KMS-11 (cell line): ENCODE measurements around the gene EFCAB6.

Experiments
- H2AFZ ChIP-seq: fragments of 200-600 bp; sonication (generic); 2 replicates; pipeline ENCODE4 v1.6.1; 2016; ENCODE audit warnings: antibody characterized with exemption, mixed run types, low read depth
- H3K27ac ChIP-seq: fragments of 200-600 bp; sonication (generic); 2 replicates; pipeline ENCODE4 v1.6.1; 2016; ENCODE audit warnings: mild to moderate bottlenecking, mixed run types
- H3K27me3 ChIP-seq: fragments of 200-600 bp; sonication (generic); 2 replicates; pipeline ENCODE4 v1.6.1; 2017; ENCODE audit warnings: mild to moderate bottlenecking, low read depth, mixed run types, moderate library complexity; ENCODE audit not compliant: insufficient read depth
- H3K36me3 ChIP-seq: fragments of 200-600 bp; sonication (generic); 2 replicates; pipeline ENCODE4 v1.6.1; 2017; ENCODE audit warnings: mild to moderate bottlenecking, mixed run types; ENCODE audit not compliant: insufficient read depth
- H3K4me1 ChIP-seq: fragments of 200-600 bp; sonication (generic); 2 replicates; pipeline ENCODE4 v1.6.1; 2016; ENCODE audit warnings: mild to moderate bottlenecking, low read depth, mixed run types; ENCODE audit not compliant: poor library complexity, severe bottlenecking
- H3K4me2 ChIP-seq: fragments of 200-600 bp; sonication (generic); 2 replicates; pipeline ENCODE4 v1.7.0; 2016; ENCODE audit warnings: mild to moderate bottlenecking, mixed run types
- H3K4me3 ChIP-seq: fragments of 200-600 bp; sonication (generic); IDR thresholded peaks from 2 replicates; pipeline ENCODE4 v1.6.1; 2017; ENCODE audit warnings: low read depth, low read length, mixed read lengths; ENCODE audit not compliant: insufficient read depth
- H3K79me2 ChIP-seq: fragments of 200-600 bp; sonication (generic); 2 replicates; pipeline ENCODE4 v1.6.1; 2016; ENCODE audit warnings: low read depth, mixed run types; ENCODE audit not compliant: insufficient read depth
- H3K9ac ChIP-seq: fragments of 200-600 bp; sonication (generic); 2 replicates; pipeline ENCODE4 v1.6.1; 2016; ENCODE audit warnings: mild to moderate bottlenecking, mixed run types
- H4K20me1 ChIP-seq: fragments of 200-600 bp; sonication (generic); 2 replicates; pipeline ENCODE4 v1.6.1; 2016; ENCODE audit warnings: mild to moderate bottlenecking, mixed run types; ENCODE audit not compliant: insufficient read depth
- CTCF ChIP-seq: fragments of 200-600 bp; sonication (generic); conservative IDR thresholded peaks from 2 replicates; pipeline ENCODE4 v1.6.1; 2017; ENCODE audit warnings: low read depth, mild to moderate bottlenecking, antibody characterized with exemption, low read length, moderate library complexity, mixed read lengths

EFCAB6 gene

GRCh38 chr22:43485502-43486089 is 326.5 kb downstream of the EFCAB6 start:
- no peaks in the 10 kb centered on the region for H4K20me1 ChIP-seq
- no peak overlapping the region for H2AFZ ChIP-seq
- H3K9ac ChIP-seq = no peak overlapping the region
- H3K27ac ChIP-seq = no peak overlapping the region
- H3K4me3 ChIP-seq = no peak overlapping the region
- H3K4me2 ChIP-seq = no peak overlapping the region
- H3K36me3 ChIP-seq = no peaks in the 10 kb centered on the region
- peaks cover 10% of the 10 kb centered on the region; the same call in 1 of the 2 replicates for H3K27me3 ChIP-seq
- no peaks in the 10 kb centered on the region for H3K4me1 ChIP-seq
- no peaks in the 10 kb centered on the region for H3K79me2 ChIP-seq
- TF ChIP-seq CTCF = no peak

- TF ChIP-seq CTCF = no peak
- H3K4me1 ChIP-seq = no peaks in the 10 kb centered on the region
- H3K36me3 ChIP-seq = no peaks in the 10 kb centered on the region
- peaks cover 10% of the 10 kb centered on the region; the same call in 1 of the 2 replicates for H3K27me3 ChIP-seq
- H4K20me1 ChIP-seq = no peaks in the 10 kb centered on the region
- no peak overlapping the region for H3K4me2 ChIP-seq
- H2AFZ ChIP-seq = no peak overlapping the region
- H3K4me3 ChIP-seq = no peak overlapping the region
- H3K27ac ChIP-seq = no peak overlapping the region
- no peak overlapping the region for H3K9ac ChIP-seq
- no peaks in the 10 kb centered on the region for H3K79me2 ChIP-seq
Measured at GRCh38 chr22:43484227-43484626, 327.9 kb downstream of the EFCAB6 start.

- H3K4me1 ChIP-seq = no peaks in the 10 kb centered on the region
- H3K27ac ChIP-seq = no peak overlapping the region
- no peaks in the 10 kb centered on the region for H4K20me1 ChIP-seq
- peaks cover 10% of the 10 kb centered on the region; the same call in 1 of the 2 replicates for H3K27me3 ChIP-seq
- H3K36me3 ChIP-seq = no peaks in the 10 kb centered on the region
- no peak overlapping the region for H2AFZ ChIP-seq
- no peaks in the 10 kb centered on the region for H3K79me2 ChIP-seq
- H3K9ac ChIP-seq = no peak overlapping the region
- H3K4me3 ChIP-seq = no peak overlapping the region
- no peak overlapping the region for H3K4me2 ChIP-seq
- no peak for TF ChIP-seq CTCF
Measured at GRCh38 chr22:43483669-43484068, 328.4 kb downstream of the EFCAB6 start.

GRCh38 chr22:43483266-43483665 is 328.8 kb downstream of the EFCAB6 start:
- Histone ChIP-seq H3K27ac (no peak overlapping the region), H3K79me2 (no peaks in the 10 kb centered on the region), H3K4me1 (no peaks in the 10 kb centered on the region), H3K4me3 (no peak overlapping the region), H3K27me3 (peaks cover 9% of the 10 kb centered on the region; the same call in 1 of the 2 replicates), H3K36me3 (no peaks in the 10 kb centered on the region), H3K9ac (no peak overlapping the region), H3K4me2 (no peak overlapping the region), H2AFZ (no peak overlapping the region), H4K20me1 (no peaks in the 10 kb centered on the region)
- TF ChIP-seq CTCF = no peak
